Nephron (organoid): ENCODE data around the gene NR5A1.

Experiments used
- H3K27ac Mint-ChIP-seq, 3 experiments: 2 replicates each; pipeline ENCODE4 v1.8.0; 2020; ENCODE audit warnings: mixed read lengths in 3 of 3, mild to moderate bottlenecking in 2 of 3, moderate library complexity in 1 of 3
- H3K27me3 Mint-ChIP-seq: 2 replicates; pipeline ENCODE4 v1.8.0; 2021; ENCODE audit warnings: low read depth, mild to moderate bottlenecking, moderate library complexity, mixed read lengths
- H3K36me3 Mint-ChIP-seq: 2 replicates; pipeline ENCODE4 v1.8.0; 2020; ENCODE audit warnings: low read depth, mixed read lengths
- H3K4me1 Mint-ChIP-seq: 2 replicates; pipeline ENCODE4 v1.8.0; 2020; ENCODE audit warnings: mixed read lengths
- H3K4me3 Mint-ChIP-seq, 3 experiments: 2 replicates each; pipeline ENCODE4 v1.8.0; 2020; ENCODE audit warnings: mild to moderate bottlenecking in 3 of 3, mixed read lengths in 3 of 3, moderate library complexity in 2 of 3
- H3K9me3 Mint-ChIP-seq: 2 replicates; pipeline ENCODE4 v1.8.0; 2020; ENCODE audit warnings: mixed read lengths
- CTCF ChIP-seq, 3 experiments: fragments of 200-600 bp; sonication (generic); IDR thresholded peaks; one replicate each; pipeline ENCODE4 v1.5.0; 2021; ENCODE audit warnings: antibody characterized with exemption in 3 of 3; ENCODE audit not compliant: unreplicated experiment in 3 of 3

Gene NR5A1

GRCh38 chr9:124506931-124507879 lies at the start of gene NR5A1:
NR5A1 (minus strand) TSS chr9:124507399; CDS start chr9:124503395, 4,004 bp downstream.
- no peak for TF ChIP-seq CTCF (IDR thresholded peaks at IDR 0.05; ENCODE audit: unreplicated experiment in 3 of 3)
- Mint-ChIP-seq H3K9me3 (peaks cover 3% of the 10 kb centered on the region), H3K4me1 (peaks cover 12% of the 10 kb centered on the region), H3K27me3 (peaks cover 59% of the 10 kb centered on the region), H3K36me3 (no peaks in the 10 kb centered on the region), H3K27ac (no peak within 1 kb of the TSS), H3K4me3 (peak within 1 kb of the TSS in 2 of 3 experiments; percentile 9 to 32)

- Mint-ChIP-seq H3K27me3 (no peaks in the 10 kb centered on the region), H3K27ac (no peak overlapping the region), H3K36me3 (no peaks in the 10 kb centered on the region), H3K4me1 (no peaks in the 10 kb centered on the region), H3K4me3 (no peak overlapping the region), H3K9me3 (no peaks in the 10 kb centered on the region)
- TF ChIP-seq CTCF (IDR thresholded peaks at IDR 0.05; ENCODE audit: unreplicated experiment in 3 of 3): no peak
These were observed 47.8 kb upstream of the NR5A1 start for GRCh38 chr9:124555043-124555442.

- no peaks in the 10 kb centered on the region for H3K9me3 Mint-ChIP-seq
- no peak for TF ChIP-seq CTCF (IDR thresholded peaks at IDR 0.05; ENCODE audit: unreplicated experiment in 3 of 3)
These were observed 46.5 kb upstream of the NR5A1 start for GRCh38 chr9:124553738-124554137.

GRCh38 chr9:124552273-124552605 lies 45.0 kb upstream of the NR5A1 start:
- H3K36me3 Mint-ChIP-seq: no peaks in the 10 kb centered on the region
- H3K4me3 Mint-ChIP-seq: no peak overlapping the region
- H3K9me3 Mint-ChIP-seq: no peaks in the 10 kb centered on the region
- no peak for TF ChIP-seq CTCF (IDR thresholded peaks at IDR 0.05; ENCODE audit: unreplicated experiment in 3 of 3)
- no peak overlapping the region for H3K27ac Mint-ChIP-seq
- H3K4me1 Mint-ChIP-seq: no peaks in the 10 kb centered on the region
- no peaks in the 10 kb centered on the region for H3K27me3 Mint-ChIP-seq

More at GRCh38 chr9:124553738-124554137, 46.5 kb upstream of the NR5A1 start:
- no peak overlapping the region for H3K4me3 Mint-ChIP-seq
- H3K36me3 Mint-ChIP-seq: no peaks in the 10 kb centered on the region
- no peak overlapping the region for H3K27ac Mint-ChIP-seq
- H3K27me3 Mint-ChIP-seq: no peaks in the 10 kb centered on the region
- H3K4me1 Mint-ChIP-seq: no peaks in the 10 kb centered on the region

- Mint-ChIP-seq H3K9me3 (no peaks in the 10 kb centered on the region), H3K36me3 (no peaks in the 10 kb centered on the region), H3K27me3 (no peaks in the 10 kb centered on the region), H3K4me3 (no peak overlapping the region), H3K27ac (no peak overlapping the region), H3K4me1 (no peaks in the 10 kb centered on the region)
- peak; percentile 71 to 83 (median 81) for TF ChIP-seq CTCF (IDR thresholded peaks at IDR 0.05; ENCODE audit: unreplicated experiment in 3 of 3)
These were observed 44.5 kb upstream of the NR5A1 start for GRCh38 chr9:124551472-124552272.
